ENCODE data around the gene EEF2KMT.
"Not testable (repeated sequence)": the region's sequence is repeated elsewhere in the genome, so short reads cannot be mapped to it uniquely, and the experiment has no call there.

The EEF2KMT gene

DNA sequence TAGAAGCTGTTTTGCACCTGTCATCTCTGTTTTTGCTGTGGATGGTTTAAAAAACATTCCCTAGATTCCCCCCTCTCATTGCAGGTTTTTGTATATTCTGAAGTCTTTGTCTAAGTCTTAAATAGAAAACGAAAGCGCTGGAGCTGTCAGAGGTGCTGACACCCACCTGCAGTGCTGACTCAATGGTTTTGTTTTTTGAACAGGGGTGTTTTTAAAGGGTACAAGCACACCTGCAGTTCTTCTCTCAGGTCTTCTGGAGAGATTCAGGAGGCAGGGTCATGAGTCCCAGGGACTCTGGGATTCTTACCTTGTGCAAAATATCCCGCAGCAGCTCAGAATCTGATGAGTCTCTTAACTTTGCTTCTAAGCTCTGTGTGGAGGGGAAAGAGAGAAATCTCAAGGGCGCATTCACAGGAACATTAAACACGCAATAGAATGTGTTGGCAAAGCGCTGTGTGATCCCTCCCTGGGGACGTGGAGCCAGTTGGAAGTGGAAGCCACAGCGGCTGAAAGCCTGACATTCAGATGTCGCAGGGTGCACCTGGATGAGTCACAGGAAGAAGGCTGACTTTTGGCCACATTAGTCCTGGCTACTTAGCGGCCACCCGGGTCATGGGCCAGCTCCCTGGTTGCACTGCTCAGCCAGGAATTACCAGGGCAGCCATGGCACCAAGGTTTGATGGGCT, 2.3 kb downstream of the EEF2KMT start:
- DNase-seq (ENCODE audit: low read depth), result not testable (repeated sequence)

DNA sequence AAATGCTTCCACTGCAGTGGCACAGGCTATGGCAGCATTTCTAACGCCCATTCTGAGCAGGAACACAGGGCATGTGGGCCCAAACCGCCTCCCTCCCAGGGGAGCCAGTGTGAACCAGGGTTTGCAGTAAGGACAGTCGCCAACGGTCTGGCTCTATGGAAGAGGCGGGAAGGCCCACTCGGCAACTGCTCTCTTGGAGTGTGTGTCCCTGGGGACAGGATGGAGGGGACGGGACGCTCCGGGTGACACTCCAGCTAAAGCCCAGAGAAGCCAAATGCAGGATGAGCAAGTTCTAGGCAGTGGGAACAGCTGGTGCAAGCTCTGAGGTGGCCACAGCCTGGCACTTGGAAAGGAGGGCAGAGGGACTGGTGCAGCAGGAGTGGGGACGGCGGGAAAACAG, 3.8 kb downstream of the EEF2KMT start:
- DNase-seq (ENCODE audit: low read depth), result not testable (repeated sequence)

- DNase-seq (ENCODE audit: low read depth), result not testable (repeated sequence)
These were observed 4.5 kb downstream of the EEF2KMT start for GRCh38 chr16:5093081-5093480.

- not testable (repeated sequence) for DNase-seq (ENCODE audit: low read depth)
These were observed 7.0 kb downstream of the EEF2KMT start for GRCh38 chr16:5090592-5090991.

GRCh38 chr16:5089911-5090555, 7.6 kb downstream of the EEF2KMT start:
- not testable (repeated sequence) for DNase-seq (ENCODE audit: low read depth)

DNA sequence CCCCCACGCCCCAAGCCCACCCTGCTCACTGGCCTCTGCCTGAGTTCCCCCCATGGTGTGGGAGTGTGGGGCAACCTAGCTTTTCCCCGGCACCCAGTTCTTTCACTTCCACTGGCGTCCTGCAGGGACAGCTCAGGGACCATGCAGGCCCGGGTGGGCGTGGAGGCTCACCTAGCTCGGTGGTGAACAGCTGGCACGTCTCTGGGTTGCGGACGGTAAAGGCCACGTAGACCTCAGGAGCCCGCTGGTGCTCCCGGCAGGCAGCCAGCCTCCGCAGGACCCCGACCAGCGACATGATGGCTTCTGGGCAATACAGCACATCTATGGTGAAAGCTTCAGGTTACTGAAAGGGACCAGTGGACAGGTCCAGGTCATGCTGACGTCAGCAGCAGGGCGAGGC, 8.7 kb downstream of the EEF2KMT start:
- DNase-seq (ENCODE audit: low read depth), result not testable (repeated sequence)

GRCh38 chr16:5088086-5088790, 9.4 kb downstream of the EEF2KMT start:
- not testable (repeated sequence) for DNase-seq (ENCODE audit: low read depth)

- DNase-seq (ENCODE audit: low read depth), result not testable (repeated sequence)
These were observed 11.9 kb downstream of the EEF2KMT start for GRCh38 chr16:5085716-5086115.

- not testable (repeated sequence) for DNase-seq (ENCODE audit: low read depth)
These were observed 12.8 kb downstream of the EEF2KMT start for GRCh38 chr16:5084802-5085201.

- not testable (repeated sequence) for DNase-seq (ENCODE audit: low read depth)
These were observed 13.4 kb downstream of the EEF2KMT start for GRCh38 chr16:5084099-5084731.

- DNase-seq (ENCODE audit: low read depth), result not testable (repeated sequence)
These were observed 13.9 kb downstream of the EEF2KMT start for GRCh38 chr16:5083646-5084045.

DNA sequence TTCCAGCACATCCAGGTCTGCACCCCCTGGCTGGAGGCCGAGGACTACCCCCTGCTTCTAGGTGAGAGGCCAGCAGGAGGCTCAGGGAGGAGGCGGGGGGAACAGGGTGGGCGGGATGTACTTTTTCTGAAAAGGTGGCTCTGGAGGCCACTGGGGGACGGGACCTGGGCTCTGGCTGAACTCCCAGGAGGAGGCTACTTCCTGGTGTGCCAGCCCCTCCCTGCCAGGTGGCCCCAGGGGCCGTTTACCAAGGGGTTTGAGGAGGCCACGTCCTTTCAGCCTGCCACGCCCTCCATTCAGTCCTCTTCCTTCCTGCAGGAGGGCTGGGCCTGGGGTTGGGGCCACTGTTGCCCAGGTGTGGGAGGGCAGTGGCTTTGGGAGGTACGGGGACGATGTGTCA, 16.6 kb downstream of the EEF2KMT start:
- DNase-seq (ENCODE audit: low read depth), result not testable (repeated sequence)

DNA sequence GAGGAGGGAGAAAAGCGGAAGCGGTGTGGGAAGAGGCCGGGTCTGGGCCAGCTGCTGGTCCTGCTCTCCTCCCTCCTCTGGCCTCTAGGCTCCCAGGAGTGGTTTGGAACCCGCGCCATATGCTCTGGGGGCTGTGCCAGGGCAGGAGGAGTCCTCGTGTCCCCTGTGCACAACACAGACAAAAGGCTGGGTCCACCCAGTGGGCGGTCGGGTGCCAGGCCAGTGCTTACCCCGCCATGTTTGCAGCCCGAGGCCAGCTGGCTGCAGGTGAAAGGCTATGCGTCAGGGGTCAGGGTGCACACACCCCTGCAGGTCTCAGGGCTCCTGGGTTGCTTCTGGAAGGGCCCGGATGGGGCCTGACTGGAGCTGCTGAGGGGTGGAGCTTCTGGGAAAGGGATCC, 17.1 kb downstream of the EEF2KMT start:
- DNase-seq (ENCODE audit: low read depth), result not testable (repeated sequence)

- no peak for DNase-seq (ENCODE audit: low read depth)
These were observed 19.0 kb downstream of the EEF2KMT start for GRCh38 chr16:5078626-5079025.

DNA sequence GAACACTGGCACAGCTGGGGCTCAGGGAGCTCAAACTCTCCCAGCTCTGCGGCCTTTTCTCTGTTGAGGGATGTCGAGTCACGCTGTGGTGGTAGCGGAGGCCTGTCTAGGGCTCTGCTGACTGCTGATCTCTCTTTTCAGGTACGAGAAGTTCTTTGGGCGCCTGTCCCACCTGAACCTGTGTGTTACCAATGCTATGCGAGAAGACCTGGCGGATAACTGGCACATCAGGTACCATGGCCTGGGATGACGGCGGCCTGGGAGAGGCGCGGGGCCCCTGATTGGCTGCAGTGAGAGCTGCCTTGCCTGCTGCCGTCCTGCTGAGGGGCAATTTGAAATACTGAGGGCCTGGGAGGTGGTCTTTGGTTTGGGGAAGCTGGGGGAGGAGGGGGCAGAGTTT, 20.3 kb downstream of the EEF2KMT start:
- no peak for DNase-seq (ENCODE audit: low read depth)

DNA sequence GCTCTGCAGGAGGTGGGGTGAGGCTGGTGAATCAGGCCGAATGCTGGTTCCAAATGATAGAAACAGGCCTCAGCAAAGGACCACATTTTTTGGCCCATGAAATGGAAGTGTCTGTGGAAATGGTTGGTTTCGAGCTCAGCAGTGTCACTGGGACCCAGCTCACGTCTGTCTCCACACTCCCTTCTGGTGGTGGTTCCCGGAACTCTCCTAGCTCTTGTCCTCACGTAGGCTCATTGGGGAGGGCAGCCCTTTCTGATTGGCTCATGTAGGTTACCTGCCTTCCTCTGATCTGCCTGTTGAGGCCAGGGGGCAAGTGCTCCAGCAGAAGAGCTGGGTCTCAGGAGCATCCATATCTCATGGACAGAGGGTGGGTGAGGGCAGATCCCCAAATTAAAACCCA, 22.0 kb downstream of the EEF2KMT start:
- no peak for DNase-seq (ENCODE audit: low read depth)

DNA sequence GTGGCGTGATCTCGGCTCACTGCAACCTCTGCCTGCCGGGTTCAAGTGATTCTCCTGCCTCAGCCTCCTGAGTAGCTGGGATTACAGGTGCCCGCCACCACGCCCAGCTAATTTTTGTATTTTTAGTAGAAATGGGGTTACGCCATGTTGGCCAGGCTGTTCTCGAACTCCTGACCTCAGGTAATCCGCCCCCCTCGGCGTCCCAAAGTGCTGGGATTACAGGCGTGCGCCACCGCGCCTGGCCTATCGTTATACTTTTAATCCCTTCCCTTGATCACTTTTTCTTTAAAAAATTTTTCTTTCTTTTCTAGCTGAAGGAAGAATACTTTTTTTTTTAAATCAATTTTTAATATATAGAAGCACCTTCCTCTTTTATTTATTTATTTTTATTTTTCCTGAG, 23.8 kb downstream of the EEF2KMT start:
- DNase-seq (ENCODE audit: low read depth), result not testable (repeated sequence)

GRCh38 chr16:5073279-5073629, 24.3 kb downstream of the EEF2KMT start:
- DNase-seq (ENCODE audit: low read depth), result no peak

GRCh38 chr16:5072334-5073278, 25.0 kb downstream of the EEF2KMT start:
- no peak for DNase-seq (ENCODE audit: low read depth)

DNA sequence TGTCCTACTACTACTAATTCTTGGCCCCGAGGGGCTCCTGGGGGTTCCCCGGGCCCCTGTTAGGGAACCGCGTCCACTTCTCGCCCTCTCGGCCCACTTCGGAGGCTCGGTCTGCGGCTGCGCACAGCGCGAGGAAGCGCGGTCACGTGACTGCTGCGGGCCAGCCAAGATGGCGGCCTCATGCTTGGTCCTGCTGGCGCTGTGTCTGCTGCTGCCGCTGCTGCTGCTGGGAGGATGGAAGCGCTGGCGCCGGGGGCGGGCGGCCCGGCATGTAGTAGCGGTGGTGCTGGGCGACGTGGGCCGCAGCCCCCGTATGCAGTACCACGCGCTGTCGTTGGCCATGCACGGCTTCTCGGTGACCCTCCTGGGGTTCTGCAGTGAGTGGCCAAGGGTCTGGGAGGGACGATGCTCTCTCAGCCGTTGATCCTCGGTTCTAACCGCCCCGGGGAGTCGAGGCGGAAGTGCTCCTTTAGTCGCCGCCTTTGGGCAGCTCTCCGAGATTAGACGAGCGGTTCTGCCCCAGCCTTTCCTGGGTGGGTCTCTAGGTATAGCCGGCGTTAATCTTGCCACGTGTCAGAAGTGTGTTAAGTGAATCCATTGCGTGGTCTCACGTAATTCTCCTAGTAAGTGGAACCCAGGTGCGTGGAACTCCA, 25.8 kb downstream of the EEF2KMT start, which contains the start of gene ALG1:
TSS of gene ALG1 (plus strand) at position 163 of the 653 bp plus-strand sequence. CDS start at position 170, 7 bp downstream.
- no peak for DNase-seq (ENCODE audit: low read depth)

DNA sequence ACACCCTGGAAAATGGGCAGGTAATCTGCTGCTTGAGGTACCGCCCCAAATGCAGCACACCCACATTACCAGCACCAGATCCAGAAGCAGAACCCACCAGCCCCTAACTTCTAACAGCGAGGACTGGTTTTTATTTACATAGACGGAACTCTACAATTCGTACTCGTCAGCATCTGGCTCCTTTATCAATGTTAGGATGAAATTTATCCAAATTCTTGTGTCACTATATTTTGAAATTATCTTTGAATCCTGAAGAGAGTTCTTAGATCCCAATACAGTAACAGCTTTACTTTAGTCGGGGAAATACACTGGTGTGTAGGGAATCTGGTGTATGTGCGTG, 26.3 kb downstream of the EEF2KMT start:
- DNase-seq (ENCODE audit: low read depth), result no peak

All from GM04503 (cell line).